Activated T-helper 9 cell treated with anti-CD3 and anti-CD28 coated beads, Interleukin-2, amount 50 U/mL, for 16 hours (primary cell): Measurements from ENCODE around the gene TMC2.
A peak's percentile ranks its signal among the peaks of the same experiment; 100 is the strongest.
"Not testable (repeated sequence)": the region's sequence is repeated elsewhere in the genome, so short reads cannot be mapped to it uniquely, and the experiment has no call there.

Source experiments
- DNase-seq: peaks from one replicate; pipeline ENCODE4 v3.0.0-alpha.2; 2020; ENCODE audit warnings: low read depth

Gene TMC2

GRCh38 chr20:2536560-2536986, at the start of gene TMC2:
Gene TMC2, plus strand, starts transcription at chr20:2536573. Its CDS starts 49 bp downstream, at chr20:2536622.
- DNase-seq, result no peak

- DNase-seq, result not testable (repeated sequence)
Observed at GRCh38 chr20:2502808-2503384, 33.5 kb upstream of the TMC2 start.

GRCh38 chr20:2504803-2505202, 31.6 kb upstream of the TMC2 start:
- not testable (repeated sequence) for DNase-seq

- DNase-seq, result not testable (repeated sequence)
Observed at GRCh38 chr20:2506426-2506825, 29.9 kb upstream of the TMC2 start.

- DNase-seq, result no peak
Observed at GRCh38 chr20:2507464-2507863, 28.9 kb upstream of the TMC2 start.

GRCh38 chr20:2507875-2508630, 28.3 kb upstream of the TMC2 start:
- no peak for DNase-seq

- DNase-seq, result peak; percentile 66
Observed at GRCh38 chr20:2508631-2509467, 27.5 kb upstream of the TMC2 start, which contains the start of gene ZNF343. Gene ZNF343, minus strand, starts transcription at chr20:2508915. Its CDS starts 15,020 bp downstream, at chr20:2493895.

GRCh38 chr20:2509468-2509781, 26.9 kb upstream of the TMC2 start:
- DNase-seq, result no peak

GRCh38 chr20:2509794-2510193, 26.6 kb upstream of the TMC2 start:
- no peak for DNase-seq

- no peak for DNase-seq
Observed at GRCh38 chr20:2515203-2515602, 21.2 kb upstream of the TMC2 start.

GRCh38 chr20:2516399-2516798, 20.0 kb upstream of the TMC2 start:
- no peak for DNase-seq

GRCh38 chr20:2518096-2518495, 18.3 kb upstream of the TMC2 start:
- DNase-seq, result no peak

GRCh38 chr20:2518558-2518957, 17.8 kb upstream of the TMC2 start:
- DNase-seq, result no peak

GRCh38 chr20:2519115-2519809, 17.1 kb upstream of the TMC2 start:
- DNase-seq, result no peak

- no peak for DNase-seq
Observed at GRCh38 chr20:2520617-2521016, 15.8 kb upstream of the TMC2 start.

- DNase-seq, result peak; percentile 28
Observed at GRCh38 chr20:2521369-2522305, 14.7 kb upstream of the TMC2 start.

GRCh38 chr20:2522826-2523429, 13.4 kb upstream of the TMC2 start:
- not testable (repeated sequence) for DNase-seq

GRCh38 chr20:2523919-2524708, 12.3 kb upstream of the TMC2 start:
- DNase-seq, result peak; percentile 87

- DNase-seq, result peak; percentile 17
Observed at GRCh38 chr20:2524709-2525506, 11.5 kb upstream of the TMC2 start.
